ENCODE measurements around the gene PROX2.
A peak's percentile ranks its signal among the peaks of the same experiment; 100 is the strongest.

The PROX2 gene

DNA sequence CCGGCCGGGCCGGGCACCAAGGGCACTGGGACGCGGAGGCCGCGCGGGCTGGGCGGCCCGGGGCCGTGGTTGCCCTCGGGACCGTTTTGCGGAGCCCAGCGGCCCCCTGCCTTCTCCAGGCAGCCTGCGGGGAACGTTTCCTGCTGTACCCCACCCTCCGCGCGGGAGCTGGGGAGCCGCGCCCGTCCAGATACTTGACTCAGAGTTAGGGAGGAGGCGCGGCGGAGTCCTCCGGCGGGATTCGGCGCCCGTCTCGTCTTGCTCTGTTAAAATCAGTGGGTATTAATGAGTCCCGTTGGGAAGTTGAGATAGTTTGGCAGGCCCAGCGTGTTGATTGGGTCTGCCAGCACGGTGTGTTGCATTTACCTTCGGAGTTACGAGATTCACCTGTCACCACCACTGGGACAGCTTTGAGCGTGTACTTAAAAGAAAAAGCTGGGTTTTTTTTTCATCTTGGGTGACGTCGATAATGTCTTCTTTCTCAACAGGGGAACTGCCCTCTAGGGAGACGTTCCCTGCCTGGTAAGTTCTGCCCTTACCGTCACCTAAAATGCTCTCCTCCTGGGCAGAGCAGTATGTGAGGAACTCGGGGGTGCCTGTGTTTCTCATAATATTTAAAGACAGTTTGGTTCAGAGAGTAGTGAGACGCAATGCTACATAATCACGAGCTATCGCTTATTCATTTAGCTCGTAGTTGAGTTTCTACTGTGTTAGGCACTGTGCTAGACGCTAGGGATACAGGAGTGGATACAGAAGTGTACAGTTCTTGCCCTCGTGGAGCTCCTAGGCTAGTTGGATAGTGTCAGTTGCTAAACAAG is 6.4 kb upstream of the PROX2 start:
- Histone ChIP-seq H3K9me3 (ENCODE audit: control insufficient read depth, low read length) (no peaks in the 10 kb centered on the region), H3K4me1 (ENCODE audit: control insufficient read depth, insufficient read depth, low read length, poor library complexity, severe bottlenecking) (peaks cover 23% of the 10 kb centered on the region), H3K27ac (ENCODE audit: insufficient read depth, low read length, poor library complexity, severe bottlenecking) (peak overlapping the region; percentile 93), H3K36me3 (ENCODE audit: control insufficient read depth, insufficient read depth, low read length) (no peaks in the 10 kb centered on the region), H3K4me3 (ENCODE audit: insufficient read depth, low read depth, low read length, poor library complexity, severe bottlenecking) (peak overlapping the region; percentile 90), H3K27me3 (replicated peaks; ENCODE audit: control insufficient read depth, insufficient read depth, low read length, poor library complexity, severe bottlenecking) (no peaks in the 10 kb centered on the region)
- DNase-seq = peak; percentile 16 to 47 (median 41)

DNA sequence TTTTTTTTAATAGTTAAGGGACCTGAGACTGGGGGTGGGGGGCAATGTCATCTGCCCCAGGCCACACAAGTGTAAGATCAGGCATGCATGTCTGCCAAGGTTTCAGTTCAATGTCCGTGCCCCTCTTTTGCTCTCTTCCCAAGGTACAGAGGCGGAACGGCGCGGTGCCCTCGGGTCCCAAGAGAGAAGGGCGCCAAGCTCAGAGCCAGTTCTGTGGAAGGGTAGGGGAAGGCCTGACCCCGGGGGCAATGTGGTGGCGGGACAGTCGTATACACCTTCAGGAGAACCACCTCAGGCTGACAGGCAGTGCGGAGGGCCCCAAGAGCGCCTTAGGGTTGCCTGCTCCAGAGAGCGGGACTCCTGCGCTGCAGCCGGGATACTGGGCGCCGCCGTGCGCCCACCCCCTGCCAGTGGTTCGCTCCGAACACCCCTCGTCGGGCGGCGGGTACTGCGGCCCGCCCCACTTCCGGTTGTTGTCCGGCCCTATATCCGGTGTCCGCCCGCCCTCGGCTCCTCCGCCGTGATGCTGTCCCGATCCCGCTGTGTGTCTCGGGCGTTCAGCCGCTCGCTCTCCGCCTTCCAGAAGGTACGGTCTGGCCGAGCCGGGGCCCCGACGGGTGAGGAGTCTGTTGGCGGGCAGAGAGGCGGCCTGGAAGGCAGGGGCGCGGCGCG is 5.6 kb upstream of the PROX2 start, which contains the start of gene DLST:
Gene DLST (plus strand): TSS at position 486 of the 672 bp plus-strand sequence. CDS start 38 bp downstream, at position 524.
- Histone ChIP-seq H3K4me1 (ENCODE audit: control insufficient read depth, insufficient read depth, low read length, poor library complexity, severe bottlenecking) (peaks cover 18% of the 10 kb centered on the region), H3K27ac (ENCODE audit: insufficient read depth, low read length, poor library complexity, severe bottlenecking) (peak within 1 kb of the TSS; percentile 93), H3K36me3 (ENCODE audit: control insufficient read depth, insufficient read depth, low read length) (no peaks in the 10 kb centered on the region), H3K27me3 (replicated peaks; ENCODE audit: control insufficient read depth, insufficient read depth, low read length, poor library complexity, severe bottlenecking) (no peaks in the 10 kb centered on the region), H3K4me3 (ENCODE audit: insufficient read depth, low read depth, low read length, poor library complexity, severe bottlenecking) (peak within 1 kb of the TSS; percentile 90), H3K9me3 (ENCODE audit: control insufficient read depth, low read length) (no peaks in the 10 kb centered on the region)
- DNase-seq = peak; percentile 69 to 78 (median 72)

DNA sequence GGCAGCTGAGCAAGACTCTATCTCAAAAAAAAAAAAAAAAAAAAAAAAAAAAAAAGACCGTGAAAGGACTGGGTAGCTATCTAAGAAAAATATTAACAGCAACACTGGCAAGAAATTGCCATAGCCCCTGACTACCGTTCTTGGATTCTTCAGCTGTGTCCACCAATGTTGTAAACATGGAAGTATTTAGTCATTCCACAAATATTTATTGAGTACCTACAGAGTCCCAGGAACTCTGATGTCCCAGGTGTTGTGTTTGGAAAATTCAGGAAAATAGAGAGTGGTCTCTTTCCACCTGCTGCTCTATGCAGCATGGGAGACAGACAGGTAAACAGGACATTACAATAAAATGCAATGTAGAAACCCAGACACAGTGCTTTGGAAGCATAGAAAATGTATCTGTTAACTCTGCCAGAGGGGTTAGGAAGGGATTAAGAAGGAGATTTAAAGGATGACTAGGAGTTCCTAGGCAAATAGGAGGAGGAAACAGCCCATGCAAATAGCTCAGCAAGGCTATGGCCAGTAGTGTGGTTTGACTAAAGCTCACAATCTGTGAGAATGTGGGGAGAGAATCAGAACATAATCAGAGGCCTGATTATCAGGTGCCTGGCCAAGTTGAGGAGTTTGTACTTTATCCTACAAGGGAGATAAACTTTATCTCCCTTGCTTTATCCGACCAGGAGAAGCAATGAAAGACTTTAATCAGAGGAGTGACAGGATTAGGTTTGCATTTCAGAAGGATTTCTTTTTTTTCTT is 3.7 kb upstream of the PROX2 start:
- H3K36me3 ChIP-seq (ENCODE audit: control insufficient read depth, insufficient read depth, low read length) = no peaks in the 10 kb centered on the region
- H3K27ac ChIP-seq (ENCODE audit: insufficient read depth, low read length, poor library complexity, severe bottlenecking) = peak overlapping the region; percentile 23
- H3K27me3 ChIP-seq (replicated peaks; ENCODE audit: control insufficient read depth, insufficient read depth, low read length, poor library complexity, severe bottlenecking) = no peaks in the 10 kb centered on the region
- H3K9me3 ChIP-seq (ENCODE audit: control insufficient read depth, low read length) = no peaks in the 10 kb centered on the region
- no peak for DNase-seq
- peaks cover 26% of the 10 kb centered on the region for H3K4me1 ChIP-seq (ENCODE audit: control insufficient read depth, insufficient read depth, low read length, poor library complexity, severe bottlenecking)
- no peak overlapping the region for H3K4me3 ChIP-seq (ENCODE audit: insufficient read depth, low read depth, low read length, poor library complexity, severe bottlenecking)

DNA sequence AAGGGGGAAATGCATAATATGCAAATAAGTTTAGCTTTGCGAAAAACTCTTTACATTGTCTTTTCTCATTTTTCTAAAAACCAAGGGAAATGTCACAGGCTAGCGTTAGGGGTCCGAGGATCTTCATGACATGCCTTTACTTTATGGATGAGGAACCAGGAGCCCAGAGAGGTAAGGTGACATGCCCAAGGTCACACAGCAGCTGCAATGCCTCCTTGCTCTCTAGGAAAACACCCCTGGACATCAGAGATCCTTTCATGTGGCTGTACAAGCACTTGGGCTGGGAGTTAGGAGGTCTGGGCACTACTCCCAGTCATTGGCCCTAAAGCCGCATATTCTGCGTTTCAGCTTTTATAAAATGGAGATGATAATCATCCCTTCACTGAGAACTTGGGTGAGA is 741 bp downstream of the PROX2 start:
- Histone ChIP-seq H3K4me1 (ENCODE audit: control insufficient read depth, insufficient read depth, low read length, poor library complexity, severe bottlenecking) (peaks cover 14% of the 10 kb centered on the region), H3K36me3 (ENCODE audit: control insufficient read depth, insufficient read depth, low read length) (no peaks in the 10 kb centered on the region), H3K4me3 (ENCODE audit: insufficient read depth, low read depth, low read length, poor library complexity, severe bottlenecking) (no peak overlapping the region), H3K27me3 (replicated peaks; ENCODE audit: control insufficient read depth, insufficient read depth, low read length, poor library complexity, severe bottlenecking) (no peaks in the 10 kb centered on the region), H3K9me3 (ENCODE audit: control insufficient read depth, low read length) (no peaks in the 10 kb centered on the region), H3K27ac (ENCODE audit: insufficient read depth, low read length, poor library complexity, severe bottlenecking) (no peak overlapping the region)
- DNase-seq = no peak

DNA sequence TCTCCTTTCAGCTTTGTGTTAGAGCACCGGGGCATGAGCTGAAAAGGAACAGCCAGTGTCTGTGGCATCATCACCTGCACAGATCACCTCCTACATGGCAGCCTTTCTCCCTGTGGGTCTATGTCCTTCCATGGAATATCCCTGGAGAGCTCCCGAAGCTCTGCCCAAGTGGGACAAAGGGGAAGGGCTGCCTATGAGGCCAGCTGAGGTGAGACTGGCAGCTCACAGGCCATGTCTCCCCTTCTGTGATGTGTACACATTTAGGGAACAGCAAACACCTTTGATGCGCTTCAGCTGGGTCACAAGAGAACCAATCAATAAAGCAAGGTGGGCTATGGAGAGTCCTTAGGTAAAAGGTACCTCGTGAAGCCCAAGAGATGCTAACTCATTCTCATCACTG is 4.1 kb downstream of the PROX2 start:
- no peak for DNase-seq
- no peaks in the 10 kb centered on the region for H3K9me3 ChIP-seq (ENCODE audit: control insufficient read depth, low read length)
- H3K4me3 ChIP-seq (ENCODE audit: insufficient read depth, low read depth, low read length, poor library complexity, severe bottlenecking) = no peak overlapping the region
- no peaks in the 10 kb centered on the region for H3K36me3 ChIP-seq (ENCODE audit: control insufficient read depth, insufficient read depth, low read length)
- H3K27ac ChIP-seq (ENCODE audit: insufficient read depth, low read length, poor library complexity, severe bottlenecking) = no peak overlapping the region
- H3K4me1 ChIP-seq (ENCODE audit: control insufficient read depth, insufficient read depth, low read length, poor library complexity, severe bottlenecking) = peaks cover 26% of the 10 kb centered on the region
- no peaks in the 10 kb centered on the region for H3K27me3 ChIP-seq (replicated peaks; ENCODE audit: control insufficient read depth, insufficient read depth, low read length, poor library complexity, severe bottlenecking)

DNA sequence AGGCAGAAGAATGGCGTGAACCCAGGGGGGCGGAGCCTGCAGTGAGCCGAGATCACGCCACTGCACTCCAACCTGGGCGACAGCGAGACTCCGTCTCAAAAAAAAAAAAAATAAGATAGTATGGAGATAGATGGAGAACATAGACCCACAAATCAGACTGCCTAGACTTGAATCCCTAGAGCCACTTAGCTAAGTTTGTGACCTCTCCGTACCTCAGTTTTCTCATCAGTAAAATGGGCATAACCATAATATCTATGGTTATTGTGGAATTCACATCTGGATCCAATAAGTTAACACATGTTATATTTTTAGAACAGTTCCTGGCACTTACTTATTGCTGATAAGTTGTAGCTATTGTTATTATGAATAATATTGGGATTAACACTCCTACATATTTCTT is 7.2 kb downstream of the PROX2 start:
- H3K27me3 ChIP-seq (replicated peaks; ENCODE audit: control insufficient read depth, insufficient read depth, low read length, poor library complexity, severe bottlenecking) = no peaks in the 10 kb centered on the region
- no peak overlapping the region for H3K4me3 ChIP-seq (ENCODE audit: insufficient read depth, low read depth, low read length, poor library complexity, severe bottlenecking)
- no peaks in the 10 kb centered on the region for H3K36me3 ChIP-seq (ENCODE audit: control insufficient read depth, insufficient read depth, low read length)
- no peaks in the 10 kb centered on the region for H3K9me3 ChIP-seq (ENCODE audit: control insufficient read depth, low read length)
- peaks cover 13% of the 10 kb centered on the region for H3K4me1 ChIP-seq (ENCODE audit: control insufficient read depth, insufficient read depth, low read length, poor library complexity, severe bottlenecking)
- no peak overlapping the region for H3K27ac ChIP-seq (ENCODE audit: insufficient read depth, low read length, poor library complexity, severe bottlenecking)
- DNase-seq = no peak

DNA sequence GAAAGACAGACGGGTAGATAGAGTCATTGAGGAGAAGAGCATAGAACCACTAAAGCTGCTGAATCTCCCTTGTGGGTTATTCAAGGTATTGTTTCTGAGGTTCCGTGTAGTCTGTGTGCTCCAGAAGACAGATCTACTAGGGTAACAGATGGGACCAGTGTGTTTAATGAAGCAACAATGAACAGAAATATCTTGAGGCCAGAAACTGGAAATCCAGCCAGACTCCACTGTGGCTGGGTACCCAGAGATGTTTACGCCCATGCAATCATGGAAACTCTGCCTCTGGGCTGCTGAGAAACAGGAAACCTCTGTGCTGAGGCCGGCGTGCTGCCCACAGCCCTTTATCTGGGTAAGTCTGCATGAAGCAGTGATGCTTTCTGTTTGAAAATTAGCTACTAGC is 8.3 kb downstream of the PROX2 start:
- DNase-seq = peak in 1 of 3 donors; percentile 13
- Histone ChIP-seq H3K9me3 (ENCODE audit: control insufficient read depth, low read length) (no peaks in the 10 kb centered on the region), H3K4me3 (ENCODE audit: insufficient read depth, low read depth, low read length, poor library complexity, severe bottlenecking) (no peak overlapping the region), H3K27me3 (replicated peaks; ENCODE audit: control insufficient read depth, insufficient read depth, low read length, poor library complexity, severe bottlenecking) (no peaks in the 10 kb centered on the region), H3K27ac (ENCODE audit: insufficient read depth, low read length, poor library complexity, severe bottlenecking) (no peak overlapping the region), H3K36me3 (ENCODE audit: control insufficient read depth, insufficient read depth, low read length) (no peaks in the 10 kb centered on the region), H3K4me1 (ENCODE audit: control insufficient read depth, insufficient read depth, low read length, poor library complexity, severe bottlenecking) (peaks cover 13% of the 10 kb centered on the region)

DNA sequence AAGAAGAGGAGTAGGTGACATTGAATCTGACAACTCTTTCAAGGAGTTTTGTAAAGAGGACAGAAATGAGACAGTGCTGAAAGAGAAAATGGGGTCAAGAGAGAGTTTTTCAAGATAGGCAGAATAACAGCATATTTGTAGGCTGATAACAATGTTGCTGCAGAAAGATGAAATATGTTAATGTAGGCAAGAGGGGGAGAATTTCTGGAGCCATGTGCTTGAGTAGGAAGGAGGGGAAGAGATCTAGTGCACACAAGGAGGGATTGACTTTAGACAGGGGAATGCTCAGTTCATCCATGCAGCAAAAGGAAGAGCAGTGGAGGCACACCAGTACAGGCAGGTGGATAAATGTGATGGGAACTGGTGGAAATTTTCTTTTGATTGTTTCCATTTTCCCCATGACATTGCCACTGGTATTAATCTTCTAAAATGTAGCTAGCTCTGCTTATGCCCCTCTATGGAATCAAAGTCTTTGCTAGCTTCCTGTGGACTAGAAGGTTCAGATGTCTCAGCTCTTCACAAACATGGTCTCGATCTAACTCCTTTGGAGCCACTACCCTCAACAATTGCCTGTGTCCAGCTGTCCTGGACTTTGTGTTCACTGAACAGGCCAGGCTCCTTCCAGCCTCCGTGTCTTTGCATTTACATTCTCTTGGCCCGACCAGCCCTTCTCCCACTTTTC is 9.1 kb downstream of the PROX2 start:
- Histone ChIP-seq H3K27me3 (replicated peaks; ENCODE audit: control insufficient read depth, insufficient read depth, low read length, poor library complexity, severe bottlenecking) (no peaks in the 10 kb centered on the region), H3K9me3 (ENCODE audit: control insufficient read depth, low read length) (no peaks in the 10 kb centered on the region), H3K4me1 (ENCODE audit: control insufficient read depth, insufficient read depth, low read length, poor library complexity, severe bottlenecking) (peaks cover 13% of the 10 kb centered on the region), H3K4me3 (ENCODE audit: insufficient read depth, low read depth, low read length, poor library complexity, severe bottlenecking) (no peak overlapping the region), H3K36me3 (ENCODE audit: control insufficient read depth, insufficient read depth, low read length) (no peaks in the 10 kb centered on the region), H3K27ac (ENCODE audit: insufficient read depth, low read length, poor library complexity, severe bottlenecking) (no peak overlapping the region)
- no peak for DNase-seq

DNA sequence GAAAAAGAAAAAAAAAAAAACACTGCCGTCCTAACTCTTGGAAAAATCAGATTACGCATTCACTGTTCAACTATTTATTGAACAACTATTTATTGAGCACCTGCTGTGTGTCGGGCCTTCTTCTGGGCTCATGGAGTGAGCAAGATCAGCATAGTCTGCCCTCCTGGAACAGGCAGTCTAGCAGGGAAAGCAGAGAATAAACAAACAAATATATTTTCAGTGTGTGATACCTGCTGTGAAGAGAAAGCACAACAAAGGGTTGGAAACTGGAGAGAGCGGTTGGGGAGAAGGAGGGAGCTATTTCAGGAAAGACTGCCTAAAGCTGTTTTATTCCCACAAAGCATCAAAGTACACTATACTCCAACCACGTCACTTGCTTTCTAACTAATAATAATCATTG is 10.8 kb downstream of the PROX2 start:
- no peak for DNase-seq
- Histone ChIP-seq H3K4me1 (ENCODE audit: control insufficient read depth, insufficient read depth, low read length, poor library complexity, severe bottlenecking) (peaks cover 17% of the 10 kb centered on the region), H3K4me3 (ENCODE audit: insufficient read depth, low read depth, low read length, poor library complexity, severe bottlenecking) (no peak overlapping the region), H3K27me3 (replicated peaks; ENCODE audit: control insufficient read depth, insufficient read depth, low read length, poor library complexity, severe bottlenecking) (no peaks in the 10 kb centered on the region), H3K9me3 (ENCODE audit: control insufficient read depth, low read length) (no peaks in the 10 kb centered on the region), H3K36me3 (ENCODE audit: control insufficient read depth, insufficient read depth, low read length) (no peaks in the 10 kb centered on the region), H3K27ac (ENCODE audit: insufficient read depth, low read length, poor library complexity, severe bottlenecking) (no peak overlapping the region)

Data from effector memory CD4-positive, alpha-beta T cell (primary cell).